ENCODE results near the gene HOGA1.

The HOGA1 gene

DNA sequence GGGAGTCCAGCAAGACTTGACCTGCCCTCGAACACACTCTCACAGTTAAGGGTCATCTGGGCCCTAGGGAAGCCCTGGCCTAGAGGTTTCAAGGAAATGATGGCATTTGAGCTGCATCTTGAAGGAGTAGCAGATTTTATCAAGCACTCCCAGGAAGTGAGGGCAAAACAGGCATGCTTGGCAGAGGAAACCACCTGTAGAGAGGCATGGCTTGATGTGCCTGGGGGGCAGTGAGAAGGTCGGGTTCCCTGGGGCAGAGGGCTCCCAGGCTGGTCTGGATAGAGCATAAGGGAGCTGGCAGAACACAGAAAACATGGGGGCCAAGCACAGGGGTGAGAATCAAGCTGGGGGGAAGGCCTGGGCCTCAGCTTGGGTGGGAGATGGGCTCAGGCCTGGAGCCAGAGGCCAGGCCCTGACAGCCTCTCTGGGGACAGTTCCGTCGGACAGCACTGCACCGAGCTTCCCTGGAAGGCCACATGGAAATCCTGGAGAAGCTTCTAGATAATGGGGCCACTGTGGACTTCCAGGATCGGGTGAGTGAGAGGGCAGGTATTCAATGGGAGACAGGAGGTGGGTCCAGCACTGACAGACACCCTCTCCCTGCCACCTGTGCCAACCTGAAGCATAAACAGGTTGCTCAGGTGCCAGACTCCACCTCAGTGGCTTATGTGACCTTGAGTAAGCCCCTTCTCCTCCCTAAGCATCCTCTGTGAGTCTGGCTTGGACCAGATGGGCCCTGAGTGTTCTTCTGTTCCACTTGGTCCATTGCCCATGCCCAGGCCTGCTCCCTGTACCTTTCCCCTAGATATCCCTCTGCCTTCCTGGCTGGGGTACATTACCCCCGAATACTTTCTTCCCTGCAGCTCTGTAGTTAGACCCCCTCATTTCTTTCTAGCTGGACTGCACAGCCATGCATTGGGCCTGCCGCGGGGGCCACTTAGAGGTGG is 3.5 kb upstream of the HOGA1 start:
- no peak for DNase-seq

DNA sequence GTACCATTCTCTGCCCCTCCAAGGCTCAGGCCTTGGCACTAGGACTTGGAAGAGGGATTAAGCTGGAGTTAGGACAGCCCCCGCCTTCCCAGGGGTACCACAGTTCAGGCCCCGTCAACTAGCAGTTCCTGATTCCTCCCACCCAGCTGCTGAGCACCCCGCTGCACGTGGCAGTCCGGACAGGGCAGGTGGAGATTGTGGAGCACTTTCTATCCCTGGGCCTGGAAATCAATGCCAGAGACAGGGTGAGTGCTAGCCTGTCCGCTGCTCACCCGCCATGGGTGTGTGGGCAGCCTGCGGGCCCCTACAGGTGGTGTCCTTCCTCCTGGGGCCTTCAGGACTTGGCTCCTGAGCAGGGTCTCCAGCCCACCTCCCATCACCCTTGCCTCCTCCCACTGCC is 2.0 kb upstream of the HOGA1 start:
- no peak for DNase-seq

- DNase-seq: no peak
These were observed 713 bp upstream of the HOGA1 start for GRCh38 chr10:97583476-97583875.

DNA sequence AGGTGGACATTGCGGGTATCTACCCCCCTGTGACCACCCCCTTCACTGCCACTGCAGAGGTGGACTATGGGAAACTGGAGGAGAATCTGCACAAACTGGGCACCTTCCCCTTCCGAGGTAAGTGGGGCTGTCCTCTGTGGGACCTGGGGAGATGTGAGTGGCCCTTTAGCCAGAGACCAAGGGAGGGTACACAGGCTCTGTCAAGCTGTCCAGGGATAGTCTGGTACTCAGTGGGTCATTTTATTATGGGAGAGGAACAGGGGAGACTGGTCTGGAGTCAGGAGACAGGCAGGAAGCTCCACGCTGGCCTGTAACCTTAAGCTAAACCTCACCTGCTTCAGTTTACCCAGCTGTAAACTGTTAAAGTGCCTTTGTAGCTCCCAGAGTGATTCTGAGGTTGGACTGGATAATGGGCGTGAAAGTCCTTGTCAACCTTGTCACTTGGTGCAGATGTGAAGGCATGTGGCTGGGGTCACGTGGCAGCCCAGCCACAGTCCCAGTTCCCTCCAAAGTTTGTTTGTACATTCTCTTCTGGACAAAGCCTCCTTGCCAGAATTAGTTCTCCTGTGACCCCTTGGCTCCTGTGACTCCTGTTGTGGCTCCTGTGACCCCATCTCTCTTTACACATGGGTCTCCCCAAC is 729 bp downstream of the HOGA1 start:
- no peak for DNase-seq

GRCh38 chr10:97585439-97585811 is 1.2 kb downstream of the HOGA1 start:
- DNase-seq: no peak

GRCh38 chr10:97587183-97587582 is 3.0 kb downstream of the HOGA1 start:
- DNase-seq: no peak

- no peak for DNase-seq
These were observed 5.3 kb downstream of the HOGA1 start, which contains the start of gene C10orf62 for GRCh38 chr10:97589479-97589878. Gene C10orf62, plus strand, starts transcription at chr10:97589721. Its CDS starts 177 bp downstream, at chr10:97589898.

GRCh38 chr10:97590082-97590747 is 6.0 kb downstream of the HOGA1 start:
- DNase-seq: no peak

- DNase-seq: no peak
These were observed 6.7 kb downstream of the HOGA1 start for GRCh38 chr10:97590748-97591495.

DNA sequence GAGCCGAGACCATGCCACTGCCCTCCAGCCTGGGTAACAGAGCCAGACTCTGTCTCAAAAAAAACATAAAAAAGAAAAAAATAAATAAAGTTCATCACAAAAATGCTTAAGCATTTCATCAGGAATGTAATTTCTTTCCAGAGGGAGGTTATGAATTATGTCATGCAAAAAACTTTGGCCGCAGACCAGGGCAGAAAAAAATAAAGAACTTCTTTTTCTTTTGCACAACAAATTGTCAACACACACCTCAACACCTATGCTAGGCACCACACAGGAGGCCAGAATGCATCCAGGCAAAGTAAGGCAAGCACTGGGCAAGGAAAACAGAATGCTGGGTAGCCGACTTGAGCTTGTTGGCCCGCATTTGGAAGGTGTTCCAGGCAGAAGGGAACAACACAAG is 9.2 kb downstream of the HOGA1 start:
- no peak for DNase-seq

DNA sequence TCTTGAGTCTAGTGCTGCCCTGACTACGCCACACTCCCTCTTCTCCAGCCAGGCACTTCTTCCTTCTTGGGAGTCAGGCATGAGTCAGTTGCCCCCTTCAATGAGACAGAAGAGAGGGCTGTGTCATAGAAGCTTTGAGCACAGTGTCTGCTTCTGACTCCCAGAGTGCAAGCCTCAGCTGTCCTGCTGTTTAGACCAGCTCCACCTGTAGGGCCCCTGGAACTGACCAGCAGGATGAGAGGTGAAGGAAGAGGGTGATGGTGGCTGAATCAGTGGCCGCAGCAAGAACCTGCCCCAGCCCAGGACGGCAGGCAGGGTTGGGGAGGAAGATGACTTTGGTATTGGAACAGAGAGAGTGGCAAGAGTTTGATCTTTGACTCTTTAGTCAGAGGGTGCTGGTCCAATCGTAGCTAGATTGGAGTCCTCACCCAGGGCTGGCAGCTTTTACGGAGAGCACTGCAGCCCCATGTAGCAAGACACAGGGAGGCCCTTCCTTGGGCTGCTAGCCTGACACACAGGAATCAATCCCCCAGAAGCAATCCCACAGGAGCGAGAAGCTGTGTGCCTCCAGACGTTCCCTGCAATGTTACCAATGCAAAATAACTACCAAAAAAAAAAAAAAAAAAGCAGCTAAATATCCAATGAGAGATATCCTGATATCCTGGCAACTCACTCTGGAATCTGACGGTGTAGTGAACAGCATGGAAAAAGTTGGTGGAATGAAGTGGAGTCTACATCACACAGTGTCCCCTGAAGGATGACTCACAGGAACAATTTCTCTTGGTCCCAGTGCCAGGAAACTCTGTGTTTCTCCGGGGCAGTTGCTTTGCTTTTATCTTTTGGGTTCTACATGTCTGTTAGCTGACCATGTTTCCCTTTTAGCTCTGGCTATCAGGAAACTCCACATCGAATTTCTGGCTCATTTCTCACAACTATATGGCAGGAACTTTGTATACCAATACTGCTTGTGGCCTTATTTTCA is 12.2 kb downstream of the HOGA1 start:
- no peak for DNase-seq

DNA sequence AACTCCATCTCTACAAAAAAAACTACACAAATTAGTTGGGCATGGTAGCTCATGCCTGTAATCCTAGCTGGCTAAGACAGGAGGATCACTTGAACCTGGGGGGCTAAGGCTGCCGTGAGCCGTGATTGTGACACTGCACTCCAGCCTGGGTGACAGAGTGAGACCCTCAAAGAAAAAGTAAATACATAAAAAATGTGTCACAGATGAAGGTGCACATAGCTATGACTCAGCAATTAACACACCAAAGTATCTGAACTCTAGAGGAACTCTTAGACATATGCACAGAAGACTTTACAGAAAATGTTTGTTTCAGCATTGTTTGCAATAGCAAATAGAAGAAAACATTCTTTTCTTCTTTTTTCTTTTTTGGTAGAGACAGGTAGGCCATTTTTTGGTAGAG is 13.6 kb downstream of the HOGA1 start:
- DNase-seq: no peak

DNA sequence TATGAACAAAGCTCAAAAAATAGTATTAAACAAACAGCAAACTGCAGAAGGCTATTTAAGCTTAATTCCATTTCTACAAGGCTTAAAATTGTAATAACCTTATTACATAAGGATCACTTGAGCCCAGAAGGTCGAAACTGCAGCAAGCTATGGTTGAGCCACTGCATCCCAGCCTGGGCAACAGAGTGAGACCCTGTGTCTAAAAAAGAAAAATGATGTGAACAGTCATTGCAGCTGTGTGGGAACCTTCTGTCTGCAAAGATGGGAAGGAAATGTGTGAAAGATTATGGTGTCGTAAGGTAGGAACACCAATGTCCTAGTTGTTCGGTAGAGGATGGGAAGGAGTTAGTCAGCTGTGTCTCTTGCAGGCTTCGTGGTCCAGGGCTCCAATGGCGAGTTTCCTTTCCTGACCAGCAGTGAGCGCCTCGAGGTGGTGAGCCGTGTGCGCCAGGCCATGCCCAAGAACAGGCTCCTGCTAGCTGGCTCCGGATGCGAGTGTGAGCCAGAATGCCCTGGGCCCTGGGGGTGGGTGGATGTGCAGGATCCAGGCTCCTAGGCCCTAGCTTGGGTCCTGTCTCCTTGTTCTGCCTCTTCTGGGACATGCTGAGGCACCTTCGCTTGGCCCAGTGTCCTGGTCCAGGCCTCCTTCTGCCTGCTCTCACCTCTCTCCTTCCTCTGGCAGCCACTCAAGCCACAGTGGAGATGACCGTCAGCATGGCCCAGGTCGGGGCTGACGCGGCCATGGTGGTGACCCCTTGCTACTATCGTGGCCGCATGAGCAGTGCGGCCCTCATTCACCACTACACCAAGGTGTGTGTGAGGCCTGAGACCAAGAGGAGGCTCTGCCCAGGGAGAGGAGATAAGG is 14.4 kb downstream of the HOGA1 start:
- DNase-seq: no peak

DNA sequence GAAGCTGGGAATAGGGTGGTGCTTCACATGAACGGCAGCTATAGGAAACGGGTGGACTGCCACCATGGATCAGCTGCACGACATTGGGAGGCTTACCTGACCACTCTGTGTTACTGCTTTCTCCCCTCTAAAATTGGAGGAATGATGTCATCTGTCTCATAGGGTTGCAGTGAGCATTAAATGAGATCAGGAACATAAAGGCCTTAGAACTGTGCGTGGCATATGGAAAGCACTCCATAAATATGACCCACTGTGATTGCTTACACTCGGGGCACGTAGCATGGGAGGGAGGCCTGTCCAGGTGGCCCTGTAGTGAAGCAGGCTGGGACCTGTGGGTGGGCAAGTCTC is 15.1 kb downstream of the HOGA1 start:
- DNase-seq: no peak

DNA sequence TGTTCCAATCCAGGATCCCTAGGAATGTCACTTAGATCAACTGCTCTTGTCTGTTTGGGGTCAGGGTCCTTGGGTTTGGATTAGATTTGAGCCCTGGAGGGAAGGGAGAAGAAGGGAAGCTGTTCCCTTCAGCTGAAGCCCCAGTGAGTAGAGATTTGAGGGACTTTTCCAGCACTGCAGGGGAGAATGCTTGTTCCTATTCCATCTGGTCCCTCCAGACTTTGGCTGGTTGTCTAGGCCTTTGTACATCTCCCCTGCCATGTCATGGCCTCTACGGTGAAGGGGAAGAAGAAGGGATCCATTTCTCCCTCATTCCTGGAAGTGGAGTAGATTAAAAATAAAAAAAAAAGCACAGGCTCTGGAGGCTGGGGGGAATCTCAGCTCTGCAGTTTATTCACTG is 16.4 kb downstream of the HOGA1 start:
- DNase-seq: no peak

GRCh38 chr10:97601268-97602215 is 17.4 kb downstream of the HOGA1 start:
- no peak for DNase-seq

- DNase-seq: no peak
These were observed 23.0 kb downstream of the HOGA1 start for GRCh38 chr10:97607095-97607636.

DNA sequence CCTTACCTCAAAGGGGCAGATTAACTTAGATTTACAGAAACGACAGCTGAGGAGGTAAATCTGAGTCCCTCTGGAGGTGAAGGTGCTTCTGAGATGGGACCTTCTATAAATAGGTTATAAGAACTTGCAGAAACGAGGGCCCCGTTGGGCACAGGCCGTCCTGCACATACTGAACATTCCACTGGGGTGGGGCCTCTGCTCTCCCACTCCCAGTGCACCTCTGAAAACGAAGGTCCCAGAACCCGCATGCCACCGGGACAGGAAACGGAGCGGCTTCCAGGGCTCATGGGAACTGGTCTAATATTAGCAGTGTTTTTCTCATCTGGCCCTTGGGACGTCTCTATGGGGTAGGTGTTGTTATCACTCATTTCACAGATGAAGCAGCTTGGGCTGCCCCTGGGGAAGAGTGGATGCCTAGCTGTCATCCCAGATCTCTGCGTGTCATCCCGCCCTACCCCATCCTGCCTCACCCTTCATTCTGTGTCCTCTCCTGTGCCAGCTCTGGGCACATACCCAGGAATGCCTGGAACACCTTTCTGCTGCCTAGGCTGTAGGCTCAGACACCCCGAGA is 24.9 kb downstream of the HOGA1 start:
- DNase-seq: no peak

- DNase-seq: no peak
These were observed 27.3 kb downstream of the HOGA1 start for GRCh38 chr10:97611473-97611872.

Measured in right forelimb (tissue), 1 donor.